ENCODE results near the gene TAGLN.

The TAGLN gene

DNA sequence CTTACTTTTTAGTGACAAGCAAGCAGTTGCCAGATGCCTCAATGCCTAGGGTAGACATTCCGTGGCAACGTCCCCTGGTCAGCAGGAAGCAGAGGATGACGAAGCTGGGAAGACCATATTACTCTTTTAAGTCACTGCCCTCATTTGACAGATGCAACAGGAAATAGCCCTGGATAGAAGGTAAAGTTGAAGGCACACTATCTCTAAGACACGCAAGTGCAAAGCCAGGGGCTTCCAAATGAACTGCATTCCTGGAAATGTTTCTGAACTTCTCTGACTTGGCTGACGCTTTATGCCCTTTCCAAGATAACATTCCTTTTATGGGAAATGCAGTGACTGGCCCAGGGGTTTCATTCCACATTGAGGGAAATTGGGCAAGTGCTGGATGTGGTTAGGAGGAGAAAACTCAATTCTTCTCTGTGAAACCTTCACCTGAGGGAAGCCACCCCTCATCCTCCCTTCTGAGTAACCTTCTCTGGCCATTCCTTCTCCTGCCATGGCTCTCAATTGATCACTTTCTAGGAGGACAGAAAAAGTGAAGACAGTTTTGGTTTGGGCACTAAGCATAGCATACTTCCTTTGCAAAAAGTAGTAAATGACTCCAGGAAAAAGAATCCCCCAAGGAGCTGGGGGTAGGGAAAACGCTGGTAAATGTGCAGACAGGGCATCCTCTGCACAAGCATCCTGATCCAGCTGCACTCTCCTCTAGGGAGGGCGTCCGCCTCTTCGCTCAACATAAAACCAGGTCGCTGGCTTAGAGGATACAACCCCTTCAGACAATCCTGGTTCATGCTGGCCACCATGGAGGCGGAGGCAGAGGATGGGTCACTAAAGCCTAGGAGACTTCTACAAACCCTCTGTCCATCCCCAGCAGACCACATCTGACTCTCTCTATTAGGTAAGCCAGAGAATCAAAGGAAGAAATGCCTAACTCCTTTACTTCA is 18.2 kb downstream of the TAGLN start:
- DNase-seq: no peak

DNA sequence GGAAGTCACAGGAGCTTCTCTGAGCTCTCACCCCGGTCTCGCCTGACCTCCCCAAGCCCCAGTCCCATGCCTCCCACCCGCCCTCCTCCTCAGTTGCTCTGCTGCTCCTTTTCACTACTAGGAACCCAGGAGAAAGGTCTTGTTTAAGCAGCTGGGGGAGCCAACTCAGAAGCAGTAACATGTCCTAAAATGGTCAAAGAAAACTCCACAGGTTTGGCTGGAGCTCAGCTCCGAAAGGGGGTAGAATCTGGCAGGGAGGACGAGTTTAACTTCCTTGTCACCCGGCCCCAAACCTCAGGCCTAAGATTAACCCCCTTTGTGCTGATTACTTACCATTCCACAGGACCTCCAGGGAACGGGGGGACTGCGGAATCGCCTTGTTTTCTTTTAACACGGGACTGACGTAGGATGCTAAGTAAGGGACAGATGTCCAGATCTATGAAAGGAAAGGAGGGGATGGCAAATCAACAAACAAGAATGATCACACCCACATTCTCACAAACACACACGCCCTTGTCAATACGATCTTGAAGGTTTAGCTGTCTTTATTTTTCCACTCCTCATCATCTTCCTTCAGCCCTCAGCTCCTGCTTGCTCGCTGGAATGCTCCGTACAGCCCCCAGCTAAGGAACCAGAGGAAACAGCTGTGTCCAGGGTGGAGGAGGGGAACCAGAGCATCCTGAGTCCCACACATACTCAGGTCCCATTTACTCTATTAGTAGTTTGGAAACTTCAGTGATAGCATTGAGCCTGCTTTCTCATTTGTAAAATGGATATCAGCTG is 19.2 kb downstream of the TAGLN start:
- no peak for DNase-seq

DNA sequence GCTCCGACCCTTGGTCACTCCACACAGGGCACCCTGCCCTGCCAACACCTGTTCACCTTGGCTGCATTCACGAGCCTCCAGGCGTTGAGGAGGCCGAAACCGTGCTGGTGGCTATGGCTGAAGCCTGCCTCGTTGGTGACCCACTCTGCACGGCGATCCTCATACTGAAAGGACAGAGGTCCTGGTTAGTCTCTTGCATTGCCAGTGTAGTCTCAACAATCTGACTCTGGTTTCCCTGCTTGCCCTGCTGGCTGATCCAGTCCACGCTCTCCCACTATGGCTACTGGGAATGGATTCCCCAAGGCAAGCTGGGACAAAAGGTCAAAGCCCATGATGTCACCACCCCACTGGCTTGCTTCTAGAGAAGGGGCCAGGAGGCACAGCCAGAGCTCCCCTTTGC is 19.8 kb downstream of the TAGLN start:
- no peak for DNase-seq

DNA sequence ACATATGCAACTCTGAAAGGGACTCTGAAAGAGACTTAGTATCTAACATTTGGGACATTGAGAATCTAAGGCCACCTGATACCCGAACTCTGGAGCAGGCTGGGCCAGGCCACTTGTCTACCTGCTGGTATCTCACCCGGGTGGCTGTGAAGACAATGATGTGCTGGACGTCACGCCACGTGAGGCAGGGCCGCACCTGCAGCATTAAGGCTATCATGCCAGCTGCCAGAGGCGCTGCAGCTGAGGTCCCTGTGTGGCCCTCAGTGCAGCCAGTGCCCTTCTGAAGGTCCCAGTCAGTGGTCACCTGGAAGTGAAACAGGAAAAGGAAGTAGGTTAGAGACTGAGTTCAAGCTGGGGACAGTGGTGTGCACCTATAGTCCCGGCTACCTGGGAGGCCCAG is 20.3 kb downstream of the TAGLN start:
- no peak for DNase-seq

DNA sequence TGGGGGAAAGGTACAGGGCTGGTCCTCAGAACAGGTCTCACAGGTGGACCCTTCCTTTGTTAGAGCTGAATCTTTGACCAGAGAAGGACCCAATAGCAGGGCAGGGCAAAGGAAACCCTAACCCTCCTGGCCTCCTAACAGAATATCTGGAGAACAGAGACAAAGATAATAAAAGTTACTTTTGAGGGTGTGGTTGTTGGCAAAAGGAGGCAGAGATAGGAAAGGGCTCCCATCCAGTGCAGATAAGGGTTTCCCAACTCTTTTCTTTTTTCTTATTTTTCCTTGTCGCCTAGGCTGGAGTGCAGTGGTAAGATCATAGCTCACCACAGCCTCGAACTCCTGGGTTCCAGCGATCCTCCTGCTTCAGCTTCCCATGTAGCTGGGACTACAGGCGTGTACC is 20.8 kb downstream of the TAGLN start:
- no peak for DNase-seq

DNA sequence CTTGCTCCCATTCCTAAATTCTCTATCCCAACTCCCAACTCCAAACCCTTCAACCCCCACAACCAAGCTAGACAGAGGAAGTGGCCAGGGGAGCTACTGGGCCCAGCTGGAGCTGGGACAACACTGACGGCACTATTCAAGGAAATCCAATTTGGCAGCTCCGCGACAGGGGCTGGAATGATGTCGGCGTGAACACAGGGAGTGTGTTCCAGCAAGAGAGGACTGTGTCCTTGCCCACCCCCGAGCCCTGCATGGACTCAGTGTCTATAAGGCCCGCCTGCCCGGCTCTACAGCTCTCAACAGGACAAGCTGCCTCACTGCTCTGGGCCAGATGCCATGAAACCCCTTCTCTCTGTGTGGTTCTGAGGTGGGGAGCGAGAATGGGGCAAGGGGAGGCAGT is 21.4 kb downstream of the TAGLN start:
- no peak for DNase-seq

DNA sequence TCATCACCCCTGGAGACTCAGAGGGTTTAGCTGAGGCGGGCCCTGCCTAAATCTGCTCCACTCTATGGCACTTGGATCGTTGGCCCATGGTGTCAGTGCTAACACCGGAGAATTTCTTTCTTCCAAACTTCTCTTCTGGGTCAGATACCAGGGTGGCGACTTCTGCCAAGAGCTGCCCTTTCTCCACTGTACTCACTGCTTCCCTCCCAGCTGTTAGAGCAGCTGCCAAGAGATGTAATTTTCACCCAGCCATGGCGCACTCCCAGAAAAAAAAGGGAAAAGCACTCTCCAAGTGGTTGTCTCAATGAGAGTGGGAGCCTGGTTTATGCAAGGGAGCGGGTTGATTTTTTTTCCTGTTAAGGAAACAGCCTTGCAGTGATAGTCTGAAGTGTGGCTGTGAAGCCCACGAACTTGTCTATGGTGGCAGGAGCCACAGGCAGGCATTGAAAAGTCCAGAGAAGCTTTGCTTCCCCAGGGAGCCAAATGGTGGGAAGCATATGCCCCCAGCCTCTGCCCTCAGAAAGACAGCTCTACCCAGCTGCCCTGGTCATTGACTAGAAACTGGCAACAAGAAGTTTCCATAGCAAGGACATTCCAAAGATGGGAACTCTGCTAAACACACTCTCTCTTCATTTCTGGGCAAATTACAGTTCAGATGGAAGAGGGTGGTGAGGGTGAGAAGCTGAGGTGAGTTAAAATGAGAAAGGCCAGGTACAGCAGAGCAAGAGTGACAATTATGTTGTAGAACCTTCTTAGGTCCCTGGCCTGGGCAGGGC is 22.0 kb downstream of the TAGLN start:
- DNase-seq: peak; percentile 9

DNA sequence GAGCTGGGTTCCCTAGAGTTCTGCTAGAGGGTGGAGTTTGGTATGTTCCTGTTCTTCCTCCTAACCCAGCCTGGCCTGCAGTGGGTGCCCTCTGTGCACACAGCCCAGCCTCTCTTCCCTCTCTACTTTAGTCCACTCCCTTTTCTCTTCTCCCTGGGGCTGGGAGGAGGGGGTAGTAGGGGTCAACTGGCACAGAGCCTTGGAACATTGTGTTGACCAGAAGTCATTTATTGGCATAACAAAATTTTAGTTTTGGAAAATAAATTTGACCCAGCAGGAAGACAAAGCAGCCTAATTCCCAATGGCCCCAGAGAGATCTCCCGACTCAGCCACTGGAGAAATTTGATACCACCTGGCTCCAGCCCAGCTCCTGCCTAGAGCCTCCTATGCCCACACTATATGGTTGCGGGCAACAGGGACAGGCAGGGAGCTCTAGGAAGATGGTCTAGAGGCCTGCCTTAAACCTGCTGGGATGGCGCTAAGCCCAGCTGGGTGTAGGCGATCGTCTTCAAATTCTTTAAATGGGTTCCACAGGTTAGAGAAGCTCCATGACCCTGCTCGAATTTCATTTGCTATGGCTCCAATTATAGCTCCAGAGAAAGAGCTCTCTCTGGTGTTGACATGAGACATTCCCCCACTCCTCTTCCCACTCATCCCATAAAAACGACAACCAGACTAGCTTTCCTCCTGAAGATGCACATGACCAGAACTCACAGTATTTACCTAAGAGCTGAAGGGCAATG is 22.8 kb downstream of the TAGLN start:
- DNase-seq: peak; percentile 79

DNA sequence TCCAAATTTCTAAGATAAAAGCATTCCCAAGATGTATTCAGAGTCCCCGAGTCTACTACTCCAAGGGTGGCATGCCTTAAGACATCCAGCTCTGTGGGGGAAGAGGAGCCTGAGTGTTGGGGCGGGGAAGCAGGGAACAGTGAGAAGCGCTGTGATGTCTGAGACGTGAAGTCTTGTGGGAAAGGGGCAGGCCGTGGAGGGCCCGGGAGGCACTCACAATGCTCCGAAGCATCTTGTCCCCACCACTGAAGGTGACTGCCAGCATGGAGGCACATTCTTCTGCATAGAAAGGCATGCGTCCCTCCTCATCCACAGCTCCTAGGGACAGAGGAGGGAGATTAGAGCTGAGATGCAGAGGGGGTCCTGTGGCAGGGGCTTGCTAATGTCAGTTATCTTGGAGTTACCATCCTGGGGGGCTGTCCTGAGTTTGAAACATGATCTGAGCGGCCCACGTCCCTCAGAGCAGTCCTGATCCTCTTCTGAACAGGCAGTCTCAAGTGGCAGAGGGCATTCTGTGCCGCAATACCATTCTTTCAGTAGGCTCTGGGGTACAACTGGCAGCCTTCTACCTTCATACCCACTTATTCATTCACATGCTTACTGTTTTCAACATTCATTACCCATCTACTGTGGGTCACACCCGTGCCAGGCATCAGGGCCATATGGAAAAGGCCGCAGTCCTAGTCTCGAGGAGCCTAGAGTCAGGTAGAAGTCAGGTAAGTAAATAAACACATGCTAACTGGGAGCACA is 24.0 kb downstream of the TAGLN start:
- no peak for DNase-seq

DNA sequence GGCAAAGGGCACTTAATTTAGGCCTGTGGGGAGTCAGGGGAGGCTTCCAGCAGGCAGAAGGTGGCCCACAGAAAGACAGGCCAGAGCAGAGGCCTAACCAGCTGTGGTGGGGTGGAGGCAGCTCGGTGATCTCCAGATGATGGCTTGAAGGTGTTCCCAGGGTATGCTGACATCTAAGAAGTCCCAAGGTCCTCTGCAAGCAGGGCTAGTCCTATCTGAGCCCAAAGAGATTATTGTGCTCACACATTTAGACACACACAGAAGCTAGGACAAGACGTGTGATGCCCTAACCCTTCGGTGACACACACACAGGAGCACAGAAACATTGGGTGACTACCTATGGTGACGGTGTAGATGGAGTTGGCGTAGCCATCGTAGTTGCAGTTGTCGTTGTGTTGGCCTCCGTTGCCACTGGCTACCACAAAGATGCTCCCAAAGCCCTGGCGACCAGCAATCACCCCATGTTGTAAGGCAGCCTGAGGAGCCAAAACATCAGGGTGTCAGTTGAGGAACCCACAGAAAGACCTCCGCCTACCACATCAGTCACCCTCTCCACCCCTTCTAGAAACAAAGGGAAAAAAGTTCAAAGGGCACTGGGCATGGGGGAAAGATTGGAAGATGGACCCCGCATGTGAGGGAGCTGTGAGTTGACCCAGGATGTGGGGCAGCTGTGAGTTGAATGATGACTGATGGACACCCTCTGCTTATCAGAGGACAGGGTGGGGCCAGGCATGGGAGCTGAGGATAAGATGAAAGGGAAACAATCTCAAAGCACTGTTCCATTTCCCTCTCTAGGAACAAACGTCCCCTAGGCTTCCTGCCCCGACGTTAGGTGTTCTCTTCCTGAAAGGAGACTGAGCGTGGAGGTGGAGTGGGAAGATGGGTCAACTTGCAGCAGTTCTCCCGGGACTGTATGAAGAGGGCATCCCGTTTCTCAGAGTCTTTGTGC is 24.8 kb downstream of the TAGLN start:
- DNase-seq: no peak

DNA sequence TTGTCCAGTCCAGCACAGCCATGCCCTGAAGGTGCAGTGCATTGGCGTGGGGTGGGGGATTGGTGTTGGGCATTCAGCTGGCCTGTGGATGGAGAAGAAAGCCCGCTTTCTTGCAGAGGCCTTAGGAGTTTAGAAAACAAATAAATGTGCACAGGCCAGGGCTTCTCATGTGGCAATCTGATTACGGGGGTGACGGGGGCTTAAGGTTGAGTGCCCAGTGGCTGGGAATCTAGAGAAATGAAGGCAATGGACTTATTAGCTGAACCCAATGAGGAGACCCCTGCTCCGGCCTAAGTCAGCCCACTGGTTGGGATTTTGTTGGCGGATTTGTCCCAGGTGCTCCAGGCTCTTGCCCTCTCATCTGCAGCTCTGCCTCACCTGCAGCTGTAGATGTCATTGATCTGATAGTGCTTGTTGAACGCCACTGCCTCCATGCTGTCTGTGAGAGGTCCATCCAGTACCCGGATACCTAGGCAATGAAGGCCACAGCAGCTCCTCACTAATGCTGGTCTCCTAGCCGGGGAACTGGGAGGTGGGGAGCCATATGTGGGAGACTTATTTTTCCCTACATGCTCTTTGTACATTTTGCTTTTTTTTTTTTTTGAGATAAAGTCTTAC is 26.5 kb downstream of the TAGLN start:
- DNase-seq: no peak

DNA sequence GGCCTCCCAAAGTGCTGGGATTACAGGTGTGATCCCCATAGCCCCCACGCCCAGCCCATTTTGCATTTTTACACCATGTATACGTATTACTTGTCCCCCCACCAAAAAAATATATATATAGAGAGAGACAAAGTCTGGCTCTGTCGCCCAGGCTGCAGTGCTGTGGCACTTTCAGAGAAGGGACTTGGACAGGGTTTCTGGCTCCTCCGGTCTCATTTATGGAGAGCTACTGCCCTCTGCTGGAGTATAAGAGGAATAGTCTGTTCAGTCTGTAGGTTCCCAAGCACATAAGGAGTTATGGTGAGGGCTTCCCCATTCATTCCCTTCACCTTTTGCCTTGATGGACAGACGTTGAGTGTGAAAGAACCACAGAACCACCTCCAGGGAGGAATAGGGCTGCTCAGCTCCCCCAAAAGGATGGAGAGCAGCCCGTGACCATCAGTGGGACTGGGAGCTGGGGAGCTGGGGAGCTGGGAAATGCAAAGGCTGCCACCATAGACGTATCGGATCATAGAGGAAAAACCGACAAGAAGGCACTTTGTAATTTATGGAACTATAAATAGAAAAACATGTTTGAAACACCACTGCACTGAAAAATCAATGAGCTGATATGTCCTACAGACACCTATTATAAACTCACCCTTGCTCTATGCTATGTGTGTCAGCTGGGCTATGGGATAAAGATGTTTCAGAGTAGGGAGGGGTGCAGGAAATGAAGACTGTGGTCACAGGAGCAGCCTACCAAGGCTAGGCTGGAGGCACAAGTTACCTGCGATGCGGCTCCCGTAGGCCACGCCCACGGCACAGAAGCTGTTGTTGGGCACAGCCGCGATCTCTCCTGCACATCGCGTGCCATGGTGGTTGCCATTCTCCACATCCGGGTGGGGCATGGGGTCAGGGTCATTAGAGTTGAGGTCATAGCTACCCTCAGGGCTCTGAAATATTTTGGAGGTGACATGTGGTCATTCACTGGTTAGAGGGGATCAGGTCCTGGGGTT is 27.5 kb downstream of the TAGLN start:
- DNase-seq: peak; percentile 87

DNA sequence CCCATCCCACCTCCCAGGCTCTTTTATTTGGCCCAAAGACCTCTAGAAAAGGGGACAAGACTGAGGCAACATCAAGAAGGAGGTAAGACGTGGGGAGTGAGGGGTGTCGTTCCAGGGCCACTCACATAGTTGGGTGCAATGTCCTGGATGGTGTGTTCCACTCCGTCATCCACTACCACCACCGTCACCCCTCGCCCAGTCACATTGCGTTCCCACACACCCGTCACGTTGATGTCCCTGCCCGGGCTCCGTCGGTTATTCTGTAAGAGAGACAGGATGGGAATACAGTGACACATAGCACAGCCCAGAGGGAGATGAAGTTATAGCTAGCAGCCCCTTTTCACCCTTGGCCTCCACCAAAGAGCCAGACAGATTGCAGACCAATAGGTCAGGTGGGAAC is 28.9 kb downstream of the TAGLN start:
- DNase-seq: no peak

DNA sequence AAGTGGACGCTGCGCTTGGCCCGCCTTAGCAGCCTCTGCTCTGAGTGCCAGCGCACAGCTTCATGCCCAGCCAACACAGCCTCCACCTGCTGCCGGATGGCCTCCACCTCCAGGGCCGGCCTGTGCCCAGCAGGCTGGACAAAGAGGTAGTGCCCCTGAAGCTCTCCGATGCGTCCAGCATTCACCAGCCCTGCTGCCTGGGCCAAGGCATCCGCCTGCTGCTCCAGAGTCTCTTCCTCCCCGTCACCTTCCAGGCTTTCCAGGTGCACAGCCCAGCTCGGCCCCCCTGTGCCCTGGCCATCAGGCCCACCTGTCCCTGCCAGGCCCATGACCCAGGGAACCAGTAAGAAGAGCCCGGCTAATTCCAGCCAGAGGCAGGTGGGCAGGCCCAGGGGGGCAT is 30.2 kb downstream of the TAGLN start:
- no peak for DNase-seq

DNA sequence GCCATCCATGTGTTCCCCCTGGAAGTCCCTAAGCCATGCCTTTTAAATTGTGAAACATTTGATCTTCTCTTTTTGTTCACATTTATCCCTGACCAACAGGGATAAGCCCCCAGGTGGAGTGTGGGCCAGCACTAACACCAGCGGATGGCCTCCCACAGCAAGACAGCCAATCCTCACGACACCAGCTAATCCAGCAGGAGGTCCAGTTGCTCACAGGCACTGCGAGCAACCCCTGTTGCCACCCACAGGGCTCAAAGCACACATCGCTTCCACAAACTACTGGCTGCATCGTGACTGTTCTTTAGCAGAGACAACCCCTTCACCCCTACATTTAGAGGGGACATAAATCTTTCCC is 30.7 kb downstream of the TAGLN start:
- no peak for DNase-seq

DNA sequence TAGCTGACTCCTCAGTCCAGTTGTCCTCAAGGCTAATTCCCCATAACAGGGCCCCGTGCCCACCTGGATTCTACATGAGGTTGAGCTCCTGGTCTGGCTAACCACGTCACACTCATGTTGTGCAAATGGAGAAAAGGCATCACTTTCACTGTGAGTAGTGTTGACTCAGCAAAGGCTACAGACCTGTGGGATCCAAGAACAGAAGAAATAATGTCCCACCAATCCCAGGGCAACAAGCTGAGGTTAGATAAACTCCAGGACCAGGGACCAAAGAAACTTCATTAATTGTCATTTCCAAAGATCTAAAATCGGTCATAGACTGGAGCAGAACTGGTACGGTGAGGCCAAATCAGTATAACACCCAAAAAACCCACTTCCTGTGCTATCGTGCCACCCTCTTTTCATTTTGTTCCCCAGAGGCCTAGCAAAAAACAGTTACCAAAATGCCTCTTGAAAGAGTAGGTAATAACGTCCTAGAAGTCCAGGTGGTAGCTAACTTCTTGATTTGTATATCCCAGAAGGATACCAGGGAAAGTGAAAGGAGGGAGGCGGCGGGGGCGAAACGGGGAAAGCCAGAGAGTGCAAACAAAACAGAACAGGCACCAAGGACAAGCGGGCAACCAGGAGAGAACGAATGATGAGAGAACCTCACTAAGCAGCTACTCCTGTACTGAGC is 31.3 kb downstream of the TAGLN start:
- no peak for DNase-seq

DNA sequence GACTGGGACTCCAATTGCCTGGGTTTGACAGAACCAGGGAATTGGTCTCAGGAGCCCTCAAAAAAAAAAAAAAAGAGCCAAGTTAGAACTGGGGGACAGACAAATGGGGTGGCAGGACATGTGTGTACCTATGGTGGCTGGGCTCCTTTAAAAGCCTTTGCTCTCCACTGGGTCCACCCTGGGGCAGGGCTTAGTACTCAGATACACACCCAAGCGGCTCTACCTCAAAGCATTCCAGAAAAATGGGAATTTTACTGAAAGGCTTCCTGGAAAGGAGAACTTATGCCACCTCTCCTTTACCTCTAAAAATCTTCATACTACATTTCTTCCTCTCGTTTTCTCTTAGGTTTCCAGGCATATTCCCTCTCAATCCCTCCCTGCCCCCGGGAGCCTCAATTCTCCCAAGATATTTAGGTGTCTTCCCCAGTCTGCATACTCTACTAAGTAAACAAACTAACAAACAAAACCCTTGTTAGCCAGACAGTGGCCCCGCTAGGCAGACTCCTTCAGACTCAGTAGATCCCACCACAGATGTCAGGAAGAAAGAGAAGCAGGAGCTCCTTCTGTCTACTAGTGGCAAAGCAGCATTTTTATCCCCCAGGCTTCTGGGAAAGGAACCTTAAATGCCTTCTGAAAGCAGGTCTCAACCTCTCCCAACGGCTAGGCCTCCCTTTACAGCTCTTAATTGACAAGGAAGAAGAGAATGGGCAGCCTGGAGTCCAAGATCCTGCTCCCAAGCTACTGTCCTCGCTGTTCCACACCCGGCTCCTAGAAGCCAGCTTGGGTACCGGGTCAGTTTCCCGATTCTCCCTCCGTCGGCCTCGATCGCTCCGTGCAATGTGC is 32.0 kb downstream of the TAGLN start:
- DNase-seq: no peak

DNA sequence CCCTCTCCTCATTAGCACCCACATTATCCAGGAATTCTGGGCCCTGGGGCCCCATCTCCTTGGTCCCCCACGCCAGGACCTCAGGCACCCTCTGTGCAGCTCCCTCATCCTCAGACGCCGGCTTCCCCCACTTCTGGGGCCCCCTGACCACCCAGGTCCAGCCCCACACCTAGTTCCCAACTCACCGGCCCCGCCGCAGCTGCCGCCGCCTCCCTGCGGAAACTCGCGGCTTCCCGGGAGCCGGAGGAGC is 32.6 kb downstream of the TAGLN start, which contains the start of gene PCSK7:
TSS of gene PCSK7 (minus strand) at position 232 of the 250 bp plus-strand sequence. CDS start 2,229 bp downstream, outside the sequence.
- DNase-seq: no peak

Measured in NCI-H1105 treated with DMSO at 0.1 percent for 48 hours (cell line).